IMR-90 (cell line): ENCODE measurements around the gene CLEC11A. TPM values are rescaled to one million over a fixed set of nuclear protein-coding genes. Genes with fewer than 3 reads are reported as not detected.
A peak's percentile ranks its signal among the peaks of the same experiment; 100 is the strongest.

ENCODE experiments used
- ATAC-seq: fragments of 200-7000 bp; cut with Tn5 transposase; 2 replicates; pipeline ENCODE4 v1.9.1; 2020; ENCODE audit warnings: low read depth, mild to moderate bottlenecking, moderate library complexity
- BruUV-seq: library from RNA; stranded (reverse); fragments of 400-500 nt; replicated peaks from 2 replicates; lab custom pipeline; 2021; lab: Mats Ljungman, UMichigan
- CTCF ChIA-PET: fragments of 300-600 bp; formaldehyde crosslinking; extraction: SDS; loops from one replicate; lab custom pipeline; 2021; ENCODE audit warnings: antibody characterized with exemption; lab: Yijun Ruan, JAX
- POLR2A ChIA-PET: fragments of 300-600 bp; sonication (Branson Sonifier 250); formaldehyde crosslinking; loops from one replicate; lab custom pipeline; 2022; ENCODE audit warnings: antibody characterized with exemption; ENCODE audit not compliant: unreplicated experiment; lab: Charles Lee
- DNase-seq: peaks from one replicate; pipeline ENCODE4 v3.0.0; 2013
- H2AFZ ChIP-seq: replicated peaks from 2 replicates; pipeline ENCODE3; 2013; ENCODE audit warnings: low read length, mild to moderate bottlenecking; ENCODE audit not compliant: poor library complexity
- H2AK5ac ChIP-seq: 2 replicates; pipeline ENCODE4 v1.6.1; 2013; ENCODE audit warnings: low read depth, low read length, inconsistent platforms
- H2AK9ac ChIP-seq: replicated peaks from 2 replicates; pipeline ENCODE3; 2013; ENCODE audit warnings: mild to moderate bottlenecking, low read depth, low read length, moderate library complexity; ENCODE audit not compliant: poor library complexity
- H2BK120ac ChIP-seq: 2 replicates; pipeline ENCODE4 v1.6.1; 2013; ENCODE audit warnings: low read depth, low read length, inconsistent platforms
- H2BK15ac ChIP-seq: 3 replicates; pipeline ENCODE4 v1.6.1; 2013; ENCODE audit warnings: low read depth, low read length, inconsistent platforms
- H2BK20ac ChIP-seq: 2 replicates; pipeline ENCODE4 v1.6.1; 2013; ENCODE audit warnings: low read depth, mild to moderate bottlenecking, inconsistent platforms, low read length, moderate library complexity
- H2BK5ac ChIP-seq: 2 replicates; pipeline ENCODE4 v1.6.1; 2013; ENCODE audit warnings: mild to moderate bottlenecking, low read depth, low read length, inconsistent platforms; ENCODE audit not compliant: poor library complexity, severe bottlenecking
- H3K14ac ChIP-seq: replicated peaks from 2 replicates; pipeline ENCODE4 v1.6.1; 2013; ENCODE audit warnings: low read depth, low read length, inconsistent platforms
- H3K18ac ChIP-seq: 2 replicates; pipeline ENCODE4 v1.6.1; 2013; ENCODE audit warnings: low read depth, low read length, control low read depth
- H3K23ac ChIP-seq: 2 replicates; pipeline ENCODE4 v1.6.1; 2013; ENCODE audit warnings: low read depth, low read length, inconsistent platforms
- H3K27ac ChIP-seq: 2 replicates; pipeline ENCODE4 v1.5.1; 2013; ENCODE audit warnings: mild to moderate bottlenecking, control low read depth, low read length; ENCODE audit not compliant: insufficient read depth
- H3K27me3 ChIP-seq: 2 replicates; pipeline ENCODE4 v1.6.1; 2013; ENCODE audit warnings: low read length; ENCODE audit not compliant: control insufficient read depth, insufficient read depth
- H3K36me3 ChIP-seq: 2 replicates; pipeline ENCODE4 v1.6.1; 2013; ENCODE audit warnings: low read length, mixed read lengths; ENCODE audit not compliant: control insufficient read depth, insufficient read depth
- H3K4ac ChIP-seq: 2 replicates; pipeline ENCODE4 v1.6.1; 2013; ENCODE audit warnings: low read depth, low read length, inconsistent platforms
- H3K4me1 ChIP-seq: 2 replicates; pipeline ENCODE4 v1.6.1; 2013; ENCODE audit warnings: low read length, mixed read lengths; ENCODE audit not compliant: control insufficient read depth, insufficient read depth
- H3K4me2 ChIP-seq: 2 replicates; pipeline ENCODE4 v1.6.1; 2013; ENCODE audit warnings: low read depth, mild to moderate bottlenecking, control low read depth, low read length, moderate library complexity
- H3K4me3 ChIP-seq: 2 replicates; pipeline ENCODE4 v1.5.1; 2013; ENCODE audit warnings: low read depth, mild to moderate bottlenecking, control low read depth, low read length, moderate library complexity; ENCODE audit not compliant: insufficient read depth
- H3K56ac ChIP-seq: 2 replicates; pipeline ENCODE4 v1.6.1; 2013; ENCODE audit warnings: low read length, inconsistent platforms; ENCODE audit not compliant: insufficient read depth; ENCODE audit errors: extremely low read depth
- H3K79me1 ChIP-seq, 2 experiments: 2 replicates each; pipeline ENCODE4 v1.6.1; 2013; ENCODE audit warnings: low read length in 2 of 2, inconsistent platforms in 1 of 2, low read depth in 1 of 2
- H3K9ac ChIP-seq: 2 replicates; pipeline ENCODE4 v1.6.1; 2013; ENCODE audit warnings: low read depth, low read length, control low read depth
- H3K9me1 ChIP-seq: 2 replicates; pipeline ENCODE4 v1.6.1; 2013; ENCODE audit warnings: low read length, inconsistent platforms; ENCODE audit not compliant: insufficient read depth
- H3K9me3 ChIP-seq: 2 replicates; pipeline ENCODE4 v1.6.1; 2013; ENCODE audit warnings: low read length; ENCODE audit not compliant: control insufficient read depth, insufficient read depth
- H4K20me1 ChIP-seq: 2 replicates; pipeline ENCODE4 v1.6.1; 2013; ENCODE audit warnings: low read length, inconsistent platforms; ENCODE audit not compliant: insufficient read depth
- H4K5ac ChIP-seq: 2 replicates; pipeline ENCODE4 v1.6.1; 2013; ENCODE audit warnings: mild to moderate bottlenecking, low read depth, low read length, control low read depth
- H4K8ac ChIP-seq, 2 experiments: 2 replicates each; pipeline ENCODE4 v1.6.1; 2013; ENCODE audit warnings: low read depth in 2 of 2, low read length in 2 of 2, control low read depth in 1 of 2, inconsistent platforms in 1 of 2
- H4K91ac ChIP-seq: 2 replicates; pipeline ENCODE4 v1.6.1; 2013; ENCODE audit warnings: low read depth, low read length, inconsistent platforms; ENCODE audit not compliant: insufficient read depth
- BHLHE40 ChIP-seq: fragments of 150-350 bp; IDR thresholded peaks from 2 replicates; pipeline ENCODE4 v1.6.1; 2016; ENCODE audit warnings: mild to moderate bottlenecking, low read depth, low read length
- CEBPB ChIP-seq: IDR thresholded peaks from 2 replicates; pipeline ENCODE4 v1.6.1; 2012; ENCODE audit warnings: low read depth, low read length, improper control_type of control experiment
- CHD1 ChIP-seq: IDR thresholded peaks from 2 replicates; pipeline ENCODE4 v1.6.1; 2012; ENCODE audit warnings: low read depth, low read length, improper control_type of control experiment
- CTCF ChIP-seq: conservative IDR thresholded peaks from 2 replicates; pipeline ENCODE4 v1.5.1; 2012; ENCODE audit warnings: mild to moderate bottlenecking, low read depth, low read length, improper control_type of control experiment
- ELK1 ChIP-seq: fragments of 150-350 bp; IDR thresholded peaks from 2 replicates; pipeline ENCODE4 v1.6.1; 2016; ENCODE audit warnings: low read depth, mild to moderate bottlenecking, low read length, moderate library complexity, borderline replicate concordance
- FOS ChIP-seq: fragments of 150-350 bp; IDR thresholded peaks from 2 replicates; pipeline ENCODE4 v1.6.1; 2016; ENCODE audit warnings: low read depth, low read length
- MAZ ChIP-seq: IDR thresholded peaks from 2 replicates; pipeline ENCODE4 v1.6.1; 2012; ENCODE audit warnings: low read depth, mild to moderate bottlenecking, low read length, improper control_type of control experiment, moderate library complexity, borderline replicate concordance
- MXI1 ChIP-seq: IDR thresholded peaks from 2 replicates; pipeline ENCODE4 v1.6.1; 2012; ENCODE audit warnings: low read depth, mild to moderate bottlenecking, low read length, moderate library complexity, borderline replicate concordance
- NFE2L2 ChIP-seq: fragments of 150-350 bp; IDR thresholded peaks from 2 replicates; pipeline ENCODE4 v1.6.1; 2016; ENCODE audit warnings: low read depth, mild to moderate bottlenecking, low read length
- POLR2A ChIP-seq: IDR thresholded peaks from 2 replicates; pipeline ENCODE4 v1.6.1; 2012; ENCODE audit warnings: mild to moderate bottlenecking, low read depth, low read length
- RAD21 ChIP-seq: IDR thresholded peaks from 2 replicates; pipeline ENCODE4 v1.6.1; 2012; ENCODE audit warnings: low read length, improper control_type of control experiment
- RCOR1 ChIP-seq: IDR thresholded peaks from 2 replicates; pipeline ENCODE4 v1.6.1; 2012; ENCODE audit warnings: mild to moderate bottlenecking, low read length, improper control_type of control experiment; ENCODE audit not compliant: insufficient replicate concordance
- USF2 ChIP-seq: fragments of 150-350 bp; IDR thresholded peaks from 2 replicates; pipeline ENCODE4 v1.6.1; 2017; ENCODE audit warnings: mild to moderate bottlenecking, antibody characterized with exemption, low read length, low read depth
- WGBS, 2 experiments: methylation state at CpG; one replicate each; pipeline versions ENCODE4 v1.1.5 to v1.1.7; 2013; ENCODE audit warnings: missing lambda C conversion rate in 2 of 2; ENCODE audit not compliant: insufficient read length in 1 of 2; ENCODE audit errors: extremely low coverage in 2 of 2; 5-methylcytosine and 5-hydroxymethylcytosine counted together
- dilution Hi-C: fragments of 300-500 bp; cut with HindIII; formaldehyde crosslinking; loops from one replicate; pipeline ENCODE4 v1.14.3; 2018; ENCODE audit warnings: low sequenced_read_pairs; ENCODE audit not compliant: unreplicated experiment
- in situ Hi-C: fragments of 300-500 bp; cut with MboI; formaldehyde crosslinking; loops from 3 replicates; pipeline ENCODE4 v1.14.3; 2019; ENCODE audit warnings: low sequenced_read_pairs, inconsistent platforms, mixed read lengths
- intact Hi-C: fragments of 100-400 bp; cut with micrococcal nuclease; formaldehyde crosslinking; loops from 2 replicates; pipeline ENCODE4 v1.10.0; 2022
- polyA plus RNA-seq, 3 experiments: library from polyadenylated mRNA; depleted of rRNA; stranded (reverse); fragments of >200 nt; gene quantifications; 2 replicates each; pipeline ENCODE4 v1.2.3, GENCODE V29; 2012; ENCODE audit warnings: low replicate concordance in 1 of 3
- total RNA-seq: library from RNA; depleted of rRNA; stranded (reverse); fragments of >200 nt; gene quantifications from 2 replicates; pipeline ENCODE4 v1.2.3, GENCODE V29; 2012

Gene CLEC11A
- total and polyA plus RNA-seq, 2 of the 4 experiments (the other 2 are of a cell fraction): 17.0 to 152 TPM

- DNase-seq: peak; percentile 99
- Histone ChIP-seq H2AK5ac (peak overlapping the region; percentile 84; the same call in 1 of the 2 replicates), H3K79me1 (peaks cover 18 to 44% of the 10 kb centered on the region in 2 experiments), H4K20me1 (0 out of 2 replicates have a peak, but pooled peaks cover 6% of the 10 kb centered on the region), H3K9me1 (peaks cover 32% of the 10 kb centered on the region), H3K4me3 (peak overlapping the region; percentile 70), H3K4me2 (peak overlapping the region; percentile 82), H2AFZ (peak overlapping the region; percentile 99), H3K27ac (peak overlapping the region; percentile 87), H2BK5ac (peak overlapping the region; percentile 81), H3K14ac (peak overlapping the region; percentile 90), H2BK120ac (no peak overlapping the region), H2AK9ac (peak overlapping the region; percentile 95), H3K27me3 (no peaks in the 10 kb centered on the region), H3K56ac (no peak overlapping the region; the same call in 1 of the 2 replicates), H3K36me3 (peaks cover 2% of the 10 kb centered on the region), H4K8ac (peak overlapping the region; percentile 80 to 93; a peak in 3 of 4 replicates), H3K18ac (no peak overlapping the region), H4K5ac (peak overlapping the region; percentile 24; the same call in 1 of the 2 replicates), H3K4me1 (peaks cover 19% of the 10 kb centered on the region), H3K9ac (peak overlapping the region; percentile 84), H3K4ac (peak overlapping the region; percentile 66), H3K9me3 (no peaks in the 10 kb centered on the region), H4K91ac (no peak overlapping the region), H3K23ac (peak overlapping the region; percentile 78; the same call in 1 of the 2 replicates), H2BK15ac (no peak overlapping the region), H2BK20ac (no peak overlapping the region)
- no TSS peak for BruUV-seq
- peak; percentile 86 for ATAC-seq
- CTCF ChIA-PET: interaction anchor here (0.6 to 1.6 kb wide), 12 partner anchors 11 to 213 kb away, joined by 3 to 9 read pairs (median 3); partner anchors contain the start of gene JOSD2
- 1% methylated on average over 28 of the region's 65 CpGs; no CpG with 5 or more reads in 1 of the 2 experiments for WGBS, 2 experiments
- intact Hi-C loops (loop anchor here (1.0 to 10.0 kb wide), 4 partner anchors 59 to 380 kb away; partner anchors contain the start of genes CTU1 and JOSD2), dilution Hi-C loops (no loop called here), in situ Hi-C loops (loop anchor here (5.0 kb wide), 1 partner anchor 347 kb away; the partner anchor contains the start of gene NR1H2)
- POLR2A ChIA-PET: interaction anchor here (0.5 to 0.6 kb wide), 2 partner anchors 11 to 28 kb away, joined by 3 to 4 read pairs; no protein-coding TSS in a partner anchor
- TF ChIP-seq CHD1: no peak
- no peak for TF ChIP-seq ELK1
- TF ChIP-seq RAD21: peak; percentile 38; the same call in 1 of the 2 replicates
- peak; percentile 94; the same call in 1 of the 2 replicates for TF ChIP-seq MAZ
- no peak for TF ChIP-seq FOS
- no peak for TF ChIP-seq USF2
- no peak for TF ChIP-seq BHLHE40
- no peak for TF ChIP-seq CEBPB
- peak; percentile 77 for TF ChIP-seq CTCF
- no peak for TF ChIP-seq NFE2L2
- no peak for TF ChIP-seq MXI1
- no peak for TF ChIP-seq RCOR1
- 0 out of 2 replicates have a peak, but pooled peaks have one; percentile 29 for TF ChIP-seq POLR2A
Observed at GRCh38 chr19:50724522-50725217, 1.5 kb downstream of the CLEC11A start.
